BJ (cell line): ENCODE results near the gene TEX11. TPM values are rescaled to one million over a fixed set of nuclear protein-coding genes. Genes with fewer than 3 reads are reported as not detected.

Source experiments
- CTCF ChIA-PET: fragments of 350-600 bp; formaldehyde crosslinking; extraction: SDS; loops from one replicate; lab custom pipeline; 2021; ENCODE audit warnings: antibody characterized with exemption, inconsistent platforms; lab: Yijun Ruan, JAX
- POLR2A ChIA-PET: fragments of 300-600 bp; sonication (Branson Sonifier 250); formaldehyde crosslinking; extraction: SDS; loops from one replicate; lab custom pipeline; 2021; ENCODE audit warnings: antibody characterized with exemption; lab: Charles Lee
- DNase-seq: peaks from one replicate; pipeline ENCODE4 v3.0.0-alpha.2; 2011; ENCODE audit warnings: low read depth
- H3K27me3 ChIP-seq: 2 replicates; pipeline ENCODE4 v1.6.0; 2011; ENCODE audit warnings: low read length; ENCODE audit not compliant: control insufficient read depth, insufficient read depth
- H3K36me3 ChIP-seq: 2 replicates; pipeline ENCODE4 v1.5.1; 2011; ENCODE audit warnings: low read length; ENCODE audit not compliant: control insufficient read depth, insufficient read depth
- H3K4me3 ChIP-seq: 2 replicates; pipeline ENCODE4 v1.5.1; 2011; ENCODE audit warnings: low read depth, mild to moderate bottlenecking, control low read depth, low read length
- polyA plus RNA-seq: library from polyadenylated mRNA; depleted of rRNA; stranded (reverse); fragments of >200 nt; gene quantifications from 2 replicates; pipeline ENCODE4 v1.2.3, GENCODE V29; 2011
- TF ChIP-seq, protein P1 (sequence below): IDR thresholded peaks from 2 replicates; pipeline ENCODE4 v1.5.1; 2011; ENCODE audit warnings: low read depth, mild to moderate bottlenecking, control low read depth, inconsistent platforms, low read length, moderate library complexity; ENCODE audit not compliant: insufficient read depth

TEX11 gene
- polyA plus RNA-seq, 1 experiment = not detected

- H3K36me3 ChIP-seq = no peaks in the 10 kb centered on the region
- TF ChIP-seq, protein P1, sequence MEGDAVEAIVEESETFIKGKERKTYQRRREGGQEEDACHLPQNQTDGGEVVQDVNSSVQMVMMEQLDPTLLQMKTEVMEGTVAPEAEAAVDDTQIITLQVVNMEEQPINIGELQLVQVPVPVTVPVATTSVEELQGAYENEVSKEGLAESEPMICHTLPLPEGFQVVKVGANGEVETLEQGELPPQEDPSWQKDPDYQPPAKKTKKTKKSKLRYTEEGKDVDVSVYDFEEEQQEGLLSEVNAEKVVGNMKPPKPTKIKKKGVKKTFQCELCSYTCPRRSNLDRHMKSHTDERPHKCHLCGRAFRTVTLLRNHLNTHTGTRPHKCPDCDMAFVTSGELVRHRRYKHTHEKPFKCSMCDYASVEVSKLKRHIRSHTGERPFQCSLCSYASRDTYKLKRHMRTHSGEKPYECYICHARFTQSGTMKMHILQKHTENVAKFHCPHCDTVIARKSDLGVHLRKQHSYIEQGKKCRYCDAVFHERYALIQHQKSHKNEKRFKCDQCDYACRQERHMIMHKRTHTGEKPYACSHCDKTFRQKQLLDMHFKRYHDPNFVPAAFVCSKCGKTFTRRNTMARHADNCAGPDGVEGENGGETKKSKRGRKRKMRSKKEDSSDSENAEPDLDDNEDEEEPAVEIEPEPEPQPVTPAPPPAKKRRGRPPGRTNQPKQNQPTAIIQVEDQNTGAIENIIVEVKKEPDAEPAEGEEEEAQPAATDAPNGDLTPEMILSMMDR = no peak
- no peak overlapping the region for H3K4me3 ChIP-seq
- POLR2A ChIA-PET = interaction anchor here (0.5 kb wide), 1 partner anchor 103 kb away, joined by 5 read pairs; no protein-coding TSS in a partner anchor
- CTCF ChIA-PET = interaction anchor here (1.7 to 2.8 kb wide), 4 partner anchors 9 to 103 kb away, joined by 4 to 14 read pairs (median 4); no protein-coding TSS in a partner anchor
- DNase-seq = no peak
- no peaks in the 10 kb centered on the region for H3K27me3 ChIP-seq
Observed at GRCh38 chrX:70554523-70554922, 354.0 kb downstream of the TEX11 start.

DNA sequence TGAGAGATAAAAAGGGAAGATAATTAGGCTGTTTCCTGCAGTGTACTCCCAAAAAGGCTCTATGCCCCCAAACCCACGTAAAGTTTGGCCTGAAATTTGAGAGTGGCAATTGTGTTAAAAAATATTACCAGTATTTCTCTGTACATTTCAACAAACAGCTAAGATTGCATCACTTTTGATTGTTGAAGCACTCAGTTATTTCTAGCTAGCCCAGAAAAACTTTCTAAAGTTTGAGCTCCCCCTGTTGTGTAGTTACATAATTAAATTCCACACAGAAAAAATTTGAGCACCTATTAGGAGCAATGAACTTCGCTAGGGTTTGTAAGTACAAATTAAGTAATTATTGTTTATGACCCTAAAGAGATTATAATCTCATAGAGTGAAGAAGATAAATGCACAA lies 354.4 kb downstream of the TEX11 start:
- TF ChIP-seq, protein P1 = peak; percentile 11; the same call in 1 of the 2 replicates

GRCh38 chrX:70553516-70553915 lies 355.0 kb downstream of the TEX11 start:
- Histone ChIP-seq H3K27me3 (no peaks in the 10 kb centered on the region), H3K36me3 (no peaks in the 10 kb centered on the region), H3K4me3 (no peak overlapping the region)
- TF ChIP-seq, protein P1 = no peak
- ChIA-PET CTCF (interaction anchor here (0.7 to 2.8 kb wide), 4 partner anchors 98 to 130 kb away, joined by 3 to 14 read pairs (median 4); partner anchors contain the start of gene GDPD2), POLR2A (no interaction called here)
- no peak for DNase-seq

More for the DNA sequence above, 354.4 kb downstream of the TEX11 start:
- ChIA-PET CTCF (interaction anchor here (0.7 to 2.8 kb wide), 5 partner anchors 9 to 130 kb away, joined by 3 to 14 read pairs (median 4); partner anchors contain the start of gene GDPD2), POLR2A (interaction anchor here (0.5 kb wide), 1 partner anchor 103 kb away, joined by 5 read pairs; no protein-coding TSS in a partner anchor)
- H3K36me3 ChIP-seq = no peaks in the 10 kb centered on the region
- no peak overlapping the region for H3K4me3 ChIP-seq
- no peaks in the 10 kb centered on the region for H3K27me3 ChIP-seq
- DNase-seq = no peak

DNA sequence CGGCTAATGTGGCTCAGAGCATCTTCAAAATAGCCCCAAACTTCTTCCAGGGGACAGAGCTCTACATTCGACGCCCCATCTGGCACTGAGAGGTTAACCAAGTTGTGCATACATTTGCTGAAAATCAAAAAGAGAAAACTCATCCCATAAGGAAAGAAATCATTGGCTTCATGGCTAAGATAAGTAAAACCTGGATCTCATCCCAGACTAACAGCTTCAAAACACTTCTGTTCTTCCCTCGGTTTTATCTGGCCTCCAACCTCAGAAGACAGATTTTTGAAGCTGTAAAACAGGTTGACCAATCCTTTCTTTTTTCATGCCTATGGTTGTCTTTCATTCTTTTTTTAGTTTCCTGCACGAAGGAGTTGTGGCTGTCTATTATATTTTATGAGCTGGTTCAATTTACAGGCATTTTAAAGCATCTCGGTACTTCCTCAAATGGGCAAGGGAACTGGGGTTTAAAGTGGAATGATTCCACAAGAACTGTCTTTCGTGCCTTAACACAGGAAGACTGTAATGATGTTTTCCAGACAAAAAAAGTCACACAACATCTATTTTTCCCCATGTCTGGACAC lies 356.3 kb downstream of the TEX11 start:
- TF ChIP-seq, protein P1 = no peak
- ChIA-PET CTCF (interaction anchor here (0.5 to 2.2 kb wide), 2 partner anchors 78 to 99 kb away, joined by 3 to 4 read pairs; no protein-coding TSS in a partner anchor), POLR2A (interaction anchor here (0.7 kb wide), 1 partner anchor 92 kb away, joined by 6 read pairs; no protein-coding TSS in a partner anchor)
- Histone ChIP-seq H3K4me3 (no peak overlapping the region), H3K27me3 (no peaks in the 10 kb centered on the region), H3K36me3 (no peaks in the 10 kb centered on the region)
- no peak for DNase-seq

GRCh38 chrX:70549429-70549828 lies 359.1 kb downstream of the TEX11 start:
- CTCF ChIA-PET = no interaction called here
- Histone ChIP-seq H3K36me3 (no peaks in the 10 kb centered on the region), H3K4me3 (no peak overlapping the region), H3K27me3 (no peaks in the 10 kb centered on the region)
- TF ChIP-seq, protein P1 = no peak
- POLR2A ChIA-PET = no interaction called here
- DNase-seq = no peak
